HepG2 (cell line): Measurements from ENCODE around the gene SMIM44. TPM values are rescaled to one million over a fixed set of nuclear protein-coding genes. Genes with fewer than 3 reads are reported as not detected.

ENCODE experiments used
- ARNTL ChIP-seq: sonication (generic); formaldehyde crosslinking; IDR thresholded peaks from 2 replicates; pipeline ENCODE4 v1.4.0; 2020; ENCODE audit warnings: mild to moderate bottlenecking, missing genetic modification reagents
- CENPBD1 ChIP-seq: sonication (generic); formaldehyde crosslinking; IDR thresholded peaks from 2 replicates; pipeline ENCODE4 v1.8.0; 2022; ENCODE audit warnings: missing genetic modification reagents, low read depth, mild to moderate bottlenecking, borderline replicate concordance
- DMAP1 ChIP-seq: IDR thresholded peaks from 2 replicates; pipeline ENCODE4 v1.6.1; 2016
- HMG20B ChIP-seq: conservative IDR thresholded peaks from 2 replicates; pipeline ENCODE4 v1.6.1; 2016; ENCODE audit warnings: missing genetic modification reagents, missing compliant biosample characterization
- HMGXB4 ChIP-seq, 2 experiments: sonication (generic) in 1 of 2; formaldehyde crosslinking in 1 of 2; IDR thresholded peaks; 2 replicates each; pipeline versions ENCODE4 v1.4.0 to v1.6.1; 2018 to 2020; ENCODE audit warnings: missing genetic modification reagents in 2 of 2, borderline replicate concordance in 1 of 2, low read depth in 1 of 2, mild to moderate bottlenecking in 1 of 2, missing biosample characterization in 1 of 2
- HNRNPK ChIP-seq: fragments of 200-400 bp; formaldehyde crosslinking; IDR thresholded peaks from 2 replicates; pipeline ENCODE4 v1.6.1; 2018; ENCODE audit warnings: low read length, low read depth, moderate library complexity, mild to moderate bottlenecking; ENCODE audit not compliant: poor library complexity, severe bottlenecking
- KAT8 ChIP-seq: IDR thresholded peaks from 2 replicates; pipeline ENCODE4 v1.6.1; 2016; ENCODE audit warnings: missing genetic modification reagents, missing compliant biosample characterization
- KLF9 ChIP-seq: IDR thresholded peaks from 2 replicates; pipeline ENCODE4 v1.6.1; 2016; ENCODE audit warnings: low read depth
- KMT2A ChIP-seq: sonication (generic); formaldehyde crosslinking; IDR thresholded peaks from 2 replicates; pipeline ENCODE4 v1.4.0; 2020; ENCODE audit warnings: missing genetic modification reagents
- LCORL ChIP-seq, 2 experiments: fragments of 450-650 bp in 1 of 2; sonication (generic) in 1 of 2; formaldehyde crosslinking in 1 of 2; IDR thresholded peaks; 2 replicates each; pipeline versions ENCODE4 v1.5.0 to v1.6.1; 2017 to 2020; ENCODE audit warnings: antibody characterized with exemption in 1 of 2, missing genetic modification reagents in 1 of 2
- MTA3 ChIP-seq: sonication (generic); formaldehyde crosslinking; IDR thresholded peaks from 2 replicates; pipeline ENCODE4 v1.4.0; 2020; ENCODE audit warnings: missing genetic modification reagents
- MTF2 ChIP-seq: sonication (generic); formaldehyde crosslinking; IDR thresholded peaks from 2 replicates; pipeline ENCODE4 v1.5.0; 2020; ENCODE audit warnings: missing genetic modification reagents, borderline replicate concordance
- MXI1 ChIP-seq: IDR thresholded peaks from 3 replicates; pipeline ENCODE4 v1.6.1; 2012; ENCODE audit warnings: low read depth, low read length, inconsistent platforms, borderline replicate concordance
- POLR2G ChIP-seq: fragments of 200-400 bp; formaldehyde crosslinking; IDR thresholded peaks from 2 replicates; pipeline ENCODE4 v1.6.1; 2018; ENCODE audit warnings: mild to moderate bottlenecking, low read depth, low read length, moderate library complexity
- STAG1 ChIP-seq: sonication (generic); formaldehyde crosslinking; IDR thresholded peaks from 2 replicates; pipeline ENCODE4 v1.4.0; 2020; ENCODE audit warnings: missing genetic modification reagents
- TBX3 ChIP-seq: fragments of 450-650 bp; IDR thresholded peaks from 2 replicates; pipeline ENCODE4 v1.6.1; 2017; ENCODE audit warnings: antibody characterized with exemption, mild to moderate bottlenecking, inconsistent platforms, borderline replicate concordance
- TMF1 ChIP-seq: sonication (generic); formaldehyde crosslinking; IDR thresholded peaks from 2 replicates; pipeline ENCODE4 v1.8.1; 2022; ENCODE audit warnings: low read depth, missing genetic modification reagents
- ZFAT ChIP-seq: sonication (generic); formaldehyde crosslinking; conservative IDR thresholded peaks from 2 replicates; pipeline ENCODE4 v1.8.1; 2023; ENCODE audit warnings: missing genetic modification reagents, inconsistent platforms
- ZNF484 ChIP-seq: sonication (generic); formaldehyde crosslinking; IDR thresholded peaks from 2 replicates; pipeline ENCODE4 v1.5.1; 2020; ENCODE audit warnings: mild to moderate bottlenecking, low read depth, missing genetic modification reagents, borderline replicate concordance
- ZNF501 ChIP-seq: sonication (generic); formaldehyde crosslinking; IDR thresholded peaks from 2 replicates; pipeline ENCODE4 v1.5.1; 2020; ENCODE audit warnings: mild to moderate bottlenecking, moderate library complexity, missing genetic modification reagents
- ZNF616 ChIP-seq: sonication (generic); formaldehyde crosslinking; IDR thresholded peaks from 2 replicates; pipeline ENCODE4 v1.5.0; 2020; ENCODE audit warnings: low read depth, mild to moderate bottlenecking, missing genetic modification reagents
- ZNF713 ChIP-seq: sonication (generic); formaldehyde crosslinking; IDR thresholded peaks from 2 replicates; pipeline ENCODE4 v1.4.0; 2020; ENCODE audit warnings: mild to moderate bottlenecking, missing genetic modification reagents
- ZNF773 ChIP-seq: sonication (generic); formaldehyde crosslinking; IDR thresholded peaks from 2 replicates; pipeline ENCODE4 v1.4.0; 2020; ENCODE audit warnings: missing genetic modification reagents, borderline replicate concordance
- polyA plus RNA-seq, 8 experiments: library from polyadenylated mRNA; depleted of rRNA in 3 of 8; stranded (reverse) in 7 of 8; unstranded in 1 of 8; fragments of >200 nt; fragmentation: Illumina TruSeq in 4 of 8; extraction: Trizol in 4 of 8; gene quantifications; 2 replicates each; pipeline versions ENCODE4 v1.2.1 to v1.2.3, GENCODE V29; 2011 to 2016; ENCODE audit warnings: low read depth in 4 of 8, missing spikeins in 1 of 8, mixed read lengths in 1 of 8; ENCODE audit not compliant: insufficient read depth in 1 of 8
- total RNA-seq, 5 experiments: library from RNA; depleted of rRNA; stranded (reverse); fragments of >200 nt; fragmentation: Illumina TruSeq; extraction: Trizol; gene quantifications; 2 replicates each; pipeline ENCODE4 v1.2.3, GENCODE V29; 2016; ENCODE audit warnings: low read depth in 1 of 5
- TF ChIP-seq, protein P1 (sequence below): sonication (generic); formaldehyde crosslinking; IDR thresholded peaks from 2 replicates; pipeline ENCODE4 v1.5.0; 2020; ENCODE audit warnings: missing genetic modification reagents
- TF ChIP-seq, protein P2 (sequence below): sonication (generic); formaldehyde crosslinking; conservative IDR thresholded peaks from 2 replicates; pipeline ENCODE4 v1.8.0; 2022; ENCODE audit warnings: missing genetic modification reagents

SMIM44 gene
- total and polyA plus RNA-seq, 2 of the 13 experiments (the other 11 are each of a cell fraction or from before 2014, with no cell fraction given) = not detected

DNA sequence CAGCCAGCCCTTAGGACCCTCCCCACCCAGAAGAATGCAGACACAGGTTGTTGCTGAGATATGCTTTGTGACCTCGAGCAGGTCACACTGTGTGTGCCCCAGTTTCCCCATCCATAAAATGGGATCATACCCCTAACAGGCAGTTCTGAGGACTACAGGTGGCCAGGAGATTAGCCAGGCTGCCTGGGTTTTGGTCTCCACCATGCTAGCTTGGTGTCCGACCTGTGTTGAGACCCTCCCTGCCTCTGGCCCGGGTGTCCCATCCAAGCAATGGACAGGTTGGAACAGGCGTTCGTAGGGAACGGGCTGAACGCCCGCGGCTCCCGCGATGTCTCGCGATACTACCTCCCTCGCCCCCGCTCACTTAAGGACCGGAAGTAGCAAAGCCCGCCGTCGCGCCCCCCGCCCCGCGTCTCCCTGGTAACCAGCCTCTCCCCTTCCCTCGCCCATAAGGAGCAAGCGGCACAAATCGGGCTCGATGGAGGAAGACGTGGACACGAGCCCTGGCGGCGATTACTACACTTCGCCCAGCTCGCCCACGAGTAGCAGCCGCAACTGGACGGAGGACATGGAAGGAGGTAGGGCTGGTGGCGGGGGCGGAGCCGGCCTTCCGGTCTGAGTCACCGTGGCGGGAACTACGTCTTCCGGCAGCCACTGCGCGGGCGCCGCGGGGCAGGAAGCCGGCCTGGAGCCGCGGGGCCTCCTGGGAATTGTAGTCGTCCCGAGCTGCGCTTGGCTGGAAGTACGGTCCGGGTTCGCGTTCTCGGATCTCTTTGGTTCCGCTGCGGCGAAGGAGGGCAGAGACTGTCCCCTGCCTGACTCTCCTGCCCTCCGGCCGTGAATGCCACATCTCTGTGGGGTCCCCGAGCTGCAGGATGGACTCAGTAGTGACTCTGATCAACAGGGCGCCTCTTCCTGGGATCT, 48.3 kb downstream of the SMIM44 start (continued):
- TF ChIP-seq CENPBD1 (CRISPR knock-in tag) = no peak
- TF ChIP-seq MXI1 = peak; percentile 73; the same call in 2 of the 3 replicates
- no peak for TF ChIP-seq LCORL (IDR thresholded peaks at IDR 0.05)
- TF ChIP-seq LCORL (CRISPR knock-in tag; IDR thresholded peaks at IDR 0.05) = no peak
- TF ChIP-seq, protein P1, sequence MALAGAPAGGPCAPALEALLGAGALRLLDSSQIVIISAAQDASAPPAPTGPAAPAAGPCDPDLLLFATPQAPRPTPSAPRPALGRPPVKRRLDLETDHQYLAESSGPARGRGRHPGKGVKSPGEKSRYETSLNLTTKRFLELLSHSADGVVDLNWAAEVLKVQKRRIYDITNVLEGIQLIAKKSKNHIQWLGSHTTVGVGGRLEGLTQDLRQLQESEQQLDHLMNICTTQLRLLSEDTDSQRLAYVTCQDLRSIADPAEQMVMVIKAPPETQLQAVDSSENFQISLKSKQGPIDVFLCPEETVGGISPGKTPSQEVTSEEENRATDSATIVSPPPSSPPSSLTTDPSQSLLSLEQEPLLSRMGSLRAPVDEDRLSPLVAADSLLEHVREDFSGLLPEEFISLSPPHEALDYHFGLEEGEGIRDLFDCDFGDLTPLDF = peak; percentile 76
- TF ChIP-seq MTF2 (CRISPR knock-in tag) = no peak
- TF ChIP-seq, protein P2, sequence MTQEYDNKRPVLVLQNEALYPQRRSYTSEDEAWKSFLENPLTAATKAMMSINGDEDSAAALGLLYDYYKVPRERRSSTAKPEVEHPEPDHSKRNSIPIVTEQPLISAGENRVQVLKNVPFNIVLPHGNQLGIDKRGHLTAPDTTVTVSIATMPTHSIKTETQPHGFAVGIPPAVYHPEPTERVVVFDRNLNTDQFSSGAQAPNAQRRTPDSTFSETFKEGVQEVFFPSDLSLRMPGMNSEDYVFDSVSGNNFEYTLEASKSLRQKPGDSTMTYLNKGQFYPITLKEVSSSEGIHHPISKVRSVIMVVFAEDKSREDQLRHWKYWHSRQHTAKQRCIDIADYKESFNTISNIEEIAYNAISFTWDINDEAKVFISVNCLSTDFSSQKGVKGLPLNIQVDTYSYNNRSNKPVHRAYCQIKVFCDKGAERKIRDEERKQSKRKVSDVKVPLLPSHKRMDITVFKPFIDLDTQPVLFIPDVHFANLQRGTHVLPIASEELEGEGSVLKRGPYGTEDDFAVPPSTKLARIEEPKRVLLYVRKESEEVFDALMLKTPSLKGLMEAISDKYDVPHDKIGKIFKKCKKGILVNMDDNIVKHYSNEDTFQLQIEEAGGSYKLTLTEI = no peak
- 0 out of 2 replicates have a peak, but pooled peaks have one; percentile 36 for TF ChIP-seq ARNTL (CRISPR knock-in tag)
- no peak for TF ChIP-seq MTA3 (CRISPR knock-in tag)
- TF ChIP-seq ZNF773 = no peak
- no peak for TF ChIP-seq TMF1 (CRISPR knock-in tag)
- TF ChIP-seq STAG1 = no peak
- TF ChIP-seq HNRNPK = no peak
- 0 out of 2 replicates have a peak, but pooled peaks have one; percentile 19 for TF ChIP-seq KLF9 (CRISPR knock-in tag)
- peak; percentile 37; the same call in 1 of the 2 replicates for TF ChIP-seq DMAP1 (CRISPR knock-in tag)
- TF ChIP-seq ZNF501 (CRISPR knock-in tag) = peak; percentile 87
- TF ChIP-seq POLR2G = peak; percentile 73; the same call in 1 of the 2 replicates
- no peak for TF ChIP-seq TBX3
- peak; percentile 92 for TF ChIP-seq KAT8 (CRISPR knock-in tag)
- TF ChIP-seq ZNF616 (CRISPR knock-in tag) = no peak
- TF ChIP-seq ZNF484 (CRISPR knock-in tag) = no peak
- TF ChIP-seq HMG20B = no peak
- no peak for TF ChIP-seq ZNF713 (CRISPR knock-in tag)
- TF ChIP-seq HMGXB4 (CRISPR knock-in tag; IDR thresholded peaks at IDR 0.05; ENCODE audit: borderline replicate concordance in 1 of 2, low read depth in 1 of 2) = peak in 1 of 2 experiments; percentile 37; a peak in 2 of 4 replicates
- 0 out of 2 replicates have a peak, but pooled peaks have one; percentile 27 for TF ChIP-seq KMT2A (CRISPR knock-in tag)
- TF ChIP-seq ZFAT (CRISPR knock-in tag) = no peak
